GM19240 (cell line): ENCODE measurements around the gene NGF.

Experiments
- DNase-seq: peaks from one replicate; pipeline ENCODE4 v3.0.0; 2011; ENCODE audit warnings: low spot score; ENCODE audit not compliant: insufficient read length

NGF gene

DNA sequence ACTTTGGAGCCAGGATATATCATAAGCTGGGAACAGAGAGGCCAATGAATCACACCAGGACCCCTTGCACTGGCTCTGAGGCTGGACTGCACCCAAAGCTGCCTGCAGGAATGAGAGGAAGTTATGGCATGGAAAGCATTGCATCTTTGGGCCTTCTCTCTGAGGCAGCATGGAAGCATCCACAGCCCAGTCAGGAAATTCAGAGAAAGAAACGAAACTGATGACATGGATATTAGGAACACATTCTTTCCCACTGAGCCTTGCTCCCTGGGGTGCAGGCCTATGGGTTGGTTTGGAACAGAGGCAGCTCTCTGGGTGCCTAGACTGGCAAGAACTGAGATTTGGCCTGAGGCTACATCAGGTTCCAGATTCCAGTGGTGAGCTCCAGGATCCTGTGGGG, 98.6 kb downstream of the NGF start:
- no peak for DNase-seq

DNA sequence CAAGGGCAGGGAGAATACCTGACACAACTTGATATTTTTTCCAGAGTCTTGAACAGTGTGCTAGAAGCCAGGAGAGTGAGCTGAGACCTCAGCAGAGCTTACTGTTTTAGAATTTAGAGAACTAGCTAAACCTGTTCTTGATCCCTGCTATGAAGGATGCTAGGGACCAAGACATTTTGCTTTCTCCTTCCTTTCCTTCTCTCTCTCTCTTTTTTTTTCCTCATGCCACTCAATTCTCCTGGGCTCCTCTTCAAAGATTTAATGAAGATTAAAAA, 99.0 kb downstream of the NGF start:
- no peak for DNase-seq

DNA sequence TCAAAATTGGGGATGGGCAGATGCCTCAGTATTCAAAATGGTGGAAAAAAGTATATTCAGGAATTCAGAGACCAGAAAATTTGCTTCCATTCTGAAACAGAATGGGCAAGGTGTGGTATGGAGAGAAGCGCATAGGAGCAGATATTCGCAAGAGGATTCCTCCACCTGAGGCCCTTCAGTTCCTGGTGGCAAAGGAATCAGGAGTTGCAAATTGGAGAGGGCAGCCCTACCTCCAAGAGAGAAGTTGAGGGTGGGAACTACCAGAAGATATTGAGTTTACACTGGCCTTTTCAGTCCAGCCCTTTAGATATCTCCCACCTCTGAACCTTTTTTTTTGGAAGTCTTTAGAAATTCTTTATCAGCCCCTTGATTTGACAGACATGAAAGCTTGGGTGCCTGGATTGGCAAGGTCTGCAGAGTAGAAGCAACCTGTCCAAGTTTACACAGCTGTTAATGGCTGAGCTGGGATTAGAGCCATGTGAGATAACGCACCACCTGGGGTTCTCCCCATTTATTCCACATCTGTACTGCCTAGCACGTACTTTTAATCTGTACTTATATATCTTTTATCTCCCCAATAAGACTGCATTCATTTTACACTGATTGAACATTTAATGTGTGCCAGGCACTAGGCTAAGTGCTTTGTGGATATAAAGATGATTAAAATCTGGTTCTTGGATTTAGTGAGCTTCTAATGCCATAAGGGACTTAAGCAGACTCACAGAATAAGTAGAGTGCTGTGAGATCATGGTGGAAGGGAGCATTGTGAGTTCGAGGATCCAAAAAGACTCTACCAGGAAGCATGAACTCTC, 99.5 kb downstream of the NGF start:
- no peak for DNase-seq

DNA sequence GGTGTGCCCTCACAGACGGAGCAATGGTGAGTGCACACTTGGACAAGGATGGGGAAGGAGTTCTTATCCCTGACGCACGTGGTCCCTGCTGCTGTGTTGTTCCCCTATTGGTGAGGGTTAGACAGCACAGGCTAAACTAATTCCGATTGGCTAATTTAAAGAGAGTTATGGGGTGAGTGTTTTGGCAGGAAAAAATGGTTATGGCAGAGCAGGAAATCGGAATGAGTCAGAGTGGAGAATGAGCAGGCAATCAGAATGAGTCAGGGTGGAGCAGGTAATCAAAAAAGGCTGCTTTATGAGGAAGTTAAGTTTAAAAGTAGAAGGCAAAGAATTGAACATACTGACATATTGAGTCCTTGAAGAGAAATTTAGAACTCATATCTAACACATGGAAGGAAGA, 100.5 kb downstream of the NGF start:
- DNase-seq = no peak

DNA sequence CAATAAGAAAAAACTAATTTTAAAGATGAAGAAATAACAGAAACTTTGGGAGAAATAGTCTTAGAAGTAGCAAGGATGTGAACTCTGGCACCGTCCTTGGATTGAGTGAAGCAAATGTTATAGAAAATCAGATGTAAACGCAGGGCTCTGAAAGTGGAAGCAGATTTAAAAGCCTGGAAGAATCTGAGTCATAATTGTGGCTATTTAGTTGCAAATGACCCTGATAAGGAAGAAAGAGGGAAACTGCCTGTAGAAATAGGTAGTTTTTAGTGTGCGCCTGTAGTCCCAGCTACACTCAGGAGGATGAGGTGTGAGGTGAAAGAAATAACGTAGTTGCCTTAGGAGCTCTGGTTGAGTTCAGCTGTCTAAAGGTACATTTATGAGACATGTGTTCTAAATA, 101.0 kb downstream of the NGF start:
- no peak for DNase-seq
